Colon (tissue), 2 donors: ENCODE results near the gene ERN1.
"Not testable (repeated sequence)": the region's sequence is repeated elsewhere in the genome, so short reads cannot be mapped to it uniquely, and the experiment has no call there.

Source experiments
- FAIRE-seq: peaks from 2 replicates; lab custom pipeline; 2012; peaks lifted over from hg19 to GRCh38; lab: Jason Lieb, UNC
- donor health status: control.
- donor health status: control.

Gene ERN1

GRCh38 chr17:64129765-64130558 is at the start of gene ERN1:
TSS of gene ERN1 (minus strand) at chr17:64130144. CDS start at chr17:64130029, 115 bp downstream.
- FAIRE-seq = no peak

GRCh38 chr17:64179024-64179423 is 49.1 kb upstream of the ERN1 start:
- not testable (repeated sequence) for FAIRE-seq

- FAIRE-seq = no peak
These were observed 48.3 kb upstream of the ERN1 start for GRCh38 chr17:64178011-64178825.

GRCh38 chr17:64177311-64178010 is 47.5 kb upstream of the ERN1 start:
- FAIRE-seq = no peak

GRCh38 chr17:64176556-64176955 is 46.6 kb upstream of the ERN1 start:
- no peak for FAIRE-seq

- no peak for FAIRE-seq
These were observed 44.9 kb upstream of the ERN1 start for GRCh38 chr17:64174686-64175456.

- no peak for FAIRE-seq
These were observed 43.7 kb upstream of the ERN1 start for GRCh38 chr17:64173646-64174045.

- no peak for FAIRE-seq
These were observed 42.6 kb upstream of the ERN1 start for GRCh38 chr17:64172510-64172909.

GRCh38 chr17:64171041-64171440 is 41.1 kb upstream of the ERN1 start:
- FAIRE-seq = no peak

GRCh38 chr17:64170286-64170685 is 40.3 kb upstream of the ERN1 start:
- no peak for FAIRE-seq

GRCh38 chr17:64167666-64168065 is 37.7 kb upstream of the ERN1 start:
- not testable (repeated sequence) for FAIRE-seq

GRCh38 chr17:64166876-64167275 is 36.9 kb upstream of the ERN1 start:
- FAIRE-seq = no peak

- no peak for FAIRE-seq
These were observed 35.4 kb upstream of the ERN1 start for GRCh38 chr17:64165347-64165746.

GRCh38 chr17:64164596-64165285 is 34.8 kb upstream of the ERN1 start:
- FAIRE-seq = no peak

- no peak for FAIRE-seq
These were observed 33.5 kb upstream of the ERN1 start for GRCh38 chr17:64163468-64163867.

GRCh38 chr17:64162554-64162953 is 32.6 kb upstream of the ERN1 start:
- FAIRE-seq = no peak

GRCh38 chr17:64161380-64162176 is 31.6 kb upstream of the ERN1 start:
- FAIRE-seq = no peak

- FAIRE-seq = no peak
These were observed 30.4 kb upstream of the ERN1 start for GRCh38 chr17:64160378-64160777.

- FAIRE-seq = no peak
These were observed 29.1 kb upstream of the ERN1 start for GRCh38 chr17:64158831-64159590.

GRCh38 chr17:64158406-64158805 is 28.5 kb upstream of the ERN1 start:
- no peak for FAIRE-seq
